ENCODE results near the gene EAF1.

The EAF1 gene

GRCh38 chr3:15427981-15428380 lies 583 bp downstream of the EAF1 start:
- TF ChIP-seq CTCF (IDR thresholded peaks at IDR 0.05; ENCODE audit: low read depth, low read length, missing control alignments): no peak
- Histone ChIP-seq H3K36me3 (replicated peaks) (peaks cover 21% of the 10 kb centered on the region), H3K27ac (peak overlapping the region; percentile 61), H3K4me3 (ENCODE audit: low read depth, low read length) (peak overlapping the region; percentile 83), H3K27me3 (replicated peaks) (no peaks in the 10 kb centered on the region)
- DNase-seq: no peak
- in situ Hi-C loops (cut with HindIII; ENCODE audit: low pct_ligation_motif_present, low sequenced_read_pairs): no loop called here

DNA sequence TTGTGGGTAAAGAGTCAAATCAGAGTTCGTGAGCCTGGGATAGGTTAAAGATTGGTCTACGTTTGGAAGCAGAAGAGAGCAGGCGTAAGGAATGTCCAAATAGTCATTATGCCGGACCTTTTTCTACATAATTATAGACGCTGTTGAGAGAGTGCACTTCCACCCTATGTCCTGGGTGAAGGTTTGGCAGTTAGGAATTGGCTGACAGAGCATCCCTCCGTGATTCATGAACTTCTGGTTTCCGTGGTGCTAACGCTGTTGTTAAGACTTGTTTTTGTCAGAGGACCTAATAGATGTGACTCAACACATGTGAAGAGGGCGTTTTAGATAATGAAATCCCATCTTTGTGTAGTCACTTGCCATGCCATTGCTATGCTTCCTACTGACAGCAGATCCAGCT lies 1.1 kb downstream of the EAF1 start:
- peak; percentile 83 for DNase-seq
- Histone ChIP-seq H3K4me3 (ENCODE audit: low read depth, low read length) (peak overlapping the region; percentile 83), H3K27me3 (replicated peaks) (no peaks in the 10 kb centered on the region), H3K27ac (peak overlapping the region; percentile 61), H3K36me3 (replicated peaks) (peaks cover 23% of the 10 kb centered on the region)
- in situ Hi-C loops (cut with HindIII; ENCODE audit: low pct_ligation_motif_present, low sequenced_read_pairs): no loop called here
- no peak for TF ChIP-seq CTCF (IDR thresholded peaks at IDR 0.05; ENCODE audit: low read depth, low read length, missing control alignments)

DNA sequence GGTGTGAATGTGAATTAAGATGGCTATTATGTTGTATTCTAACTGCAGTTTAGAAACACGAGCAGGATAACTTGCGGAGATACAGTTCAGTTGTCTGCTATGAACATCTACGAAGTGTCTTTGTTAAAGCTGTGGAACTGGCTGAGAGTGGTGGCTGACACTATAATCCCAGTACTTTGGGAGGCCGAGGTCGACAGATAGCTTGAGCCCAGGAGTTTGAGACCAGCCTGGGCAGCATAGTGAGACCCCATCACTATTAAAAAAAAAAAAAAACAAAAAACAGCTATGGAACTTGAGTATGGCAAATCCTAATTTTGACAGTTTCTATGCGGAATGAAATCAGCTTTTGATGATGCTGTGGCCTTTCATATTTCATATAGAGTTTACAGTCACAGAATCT lies 1.7 kb downstream of the EAF1 start:
- no peak for DNase-seq
- H3K4me3 ChIP-seq (ENCODE audit: low read depth, low read length): peak overlapping the region; percentile 83
- peak overlapping the region; percentile 61 for H3K27ac ChIP-seq
- no peaks in the 10 kb centered on the region for H3K27me3 ChIP-seq (replicated peaks)
- in situ Hi-C loops (cut with HindIII; ENCODE audit: low pct_ligation_motif_present, low sequenced_read_pairs): no loop called here
- no peak for TF ChIP-seq CTCF (IDR thresholded peaks at IDR 0.05; ENCODE audit: low read depth, low read length, missing control alignments)
- peaks cover 19% of the 10 kb centered on the region for H3K36me3 ChIP-seq (replicated peaks)

GRCh38 chr3:15430624-15431023 lies 3.2 kb downstream of the EAF1 start:
- H3K27me3 ChIP-seq (replicated peaks): no peaks in the 10 kb centered on the region
- TF ChIP-seq CTCF (IDR thresholded peaks at IDR 0.05; ENCODE audit: low read depth, low read length, missing control alignments): no peak
- peaks cover 28% of the 10 kb centered on the region for H3K36me3 ChIP-seq (replicated peaks)
- in situ Hi-C loops (cut with HindIII; ENCODE audit: low pct_ligation_motif_present, low sequenced_read_pairs): no loop called here
- DNase-seq: no peak
- no peak overlapping the region for H3K4me3 ChIP-seq (ENCODE audit: low read depth, low read length)
- H3K27ac ChIP-seq: no peak overlapping the region

DNA sequence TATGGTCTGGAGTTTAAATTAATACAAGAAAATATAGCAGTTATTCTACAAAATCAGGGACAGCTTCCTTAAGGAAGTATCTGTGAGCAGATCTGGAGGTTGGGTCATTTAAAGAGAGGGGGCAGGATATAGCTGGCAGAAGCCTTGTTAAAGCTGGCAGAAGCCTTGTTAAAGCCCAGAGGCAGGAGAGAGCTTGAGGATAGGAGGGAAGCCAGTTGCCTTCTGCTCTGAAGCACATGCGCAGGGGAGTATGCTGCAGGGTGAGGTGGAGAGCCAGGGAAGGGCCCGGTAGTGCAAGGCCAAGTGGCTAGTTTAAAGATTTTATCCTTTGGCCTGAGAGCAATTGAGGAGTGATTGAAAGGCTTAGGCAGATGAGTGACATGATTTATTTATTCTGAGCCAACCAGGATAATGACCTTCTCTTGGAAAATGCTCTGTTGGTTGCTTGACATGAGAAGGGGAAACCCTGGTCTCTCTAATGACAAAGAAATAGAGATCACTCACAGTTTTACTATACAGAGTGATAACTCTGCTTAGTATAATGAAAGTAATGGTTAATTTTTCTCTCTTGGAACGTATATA lies 3.9 kb downstream of the EAF1 start:
- H3K36me3 ChIP-seq (replicated peaks): peaks cover 34% of the 10 kb centered on the region
- no peaks in the 10 kb centered on the region for H3K27me3 ChIP-seq (replicated peaks)
- H3K4me3 ChIP-seq (ENCODE audit: low read depth, low read length): no peak overlapping the region
- TF ChIP-seq CTCF (IDR thresholded peaks at IDR 0.05; ENCODE audit: low read depth, low read length, missing control alignments): no peak
- no peak overlapping the region for H3K27ac ChIP-seq
- DNase-seq: no peak
- in situ Hi-C loops (cut with HindIII; ENCODE audit: low pct_ligation_motif_present, low sequenced_read_pairs): no loop called here

GRCh38 chr3:15433531-15433930 lies 6.1 kb downstream of the EAF1 start:
- Histone ChIP-seq H3K27me3 (replicated peaks) (no peaks in the 10 kb centered on the region), H3K4me3 (ENCODE audit: low read depth, low read length) (no peak overlapping the region), H3K27ac (no peak overlapping the region), H3K36me3 (replicated peaks) (peaks cover 46% of the 10 kb centered on the region)
- no peak for DNase-seq
- TF ChIP-seq CTCF (IDR thresholded peaks at IDR 0.05; ENCODE audit: low read depth, low read length, missing control alignments): no peak
- in situ Hi-C loops (cut with HindIII; ENCODE audit: low pct_ligation_motif_present, low sequenced_read_pairs): no loop called here
